GM23338 (cell line): ENCODE measurements around the gene PPP2R2D. TPM values are rescaled to one million over a fixed set of nuclear protein-coding genes. Genes with fewer than 3 reads are reported as not detected.
A peak's percentile ranks its signal among the peaks of the same experiment; 100 is the strongest.

Experiments used
- ATAC-seq: fragments of 200-7000 bp; cut with Tn5 transposase; 3 replicates; pipeline ENCODE4 v1.9.1; 2020
- DNase-seq: peaks from one replicate; pipeline ENCODE4 v3.0.0-alpha.2; 2015; ENCODE audit warnings: low spot score
- H2AFZ ChIP-seq: fragments of 200-600 bp; sonication (generic); 2 replicates; pipeline ENCODE4 v1.8.0; 2016; ENCODE audit warnings: antibody characterized with exemption, mild to moderate bottlenecking, moderate library complexity
- H3F3A ChIP-seq: fragments of 200-600 bp; sonication (generic); replicated peaks from 2 replicates; pipeline ENCODE4 v1.8.0; 2017; ENCODE audit warnings: antibody characterized with exemption, mixed run types, low read depth
- H3K27ac ChIP-seq: fragments of 200-600 bp; sonication (generic); 2 replicates; pipeline ENCODE4 v1.6.1; 2016; ENCODE audit warnings: low read depth
- H3K27me3 ChIP-seq: fragments of 200-600 bp; sonication (generic); 2 replicates; pipeline ENCODE4 v1.8.0; 2016; ENCODE audit warnings: mild to moderate bottlenecking, mixed run types, moderate library complexity; ENCODE audit not compliant: insufficient read depth
- H3K36me3 ChIP-seq: fragments of 200-600 bp; sonication (generic); 2 replicates; pipeline ENCODE4 v1.8.0; 2016; ENCODE audit warnings: mild to moderate bottlenecking; ENCODE audit not compliant: insufficient read depth
- H3K4me1 ChIP-seq: fragments of 200-600 bp; sonication (generic); 2 replicates; pipeline ENCODE4 v1.8.0; 2016; ENCODE audit warnings: mild to moderate bottlenecking, moderate library complexity; ENCODE audit not compliant: insufficient read depth
- H3K4me2 ChIP-seq: fragments of 200-600 bp; sonication (generic); 2 replicates; pipeline ENCODE4 v1.7.1; 2017; ENCODE audit warnings: mixed run types
- H3K4me3 ChIP-seq: fragments of 200-600 bp; sonication (generic); 2 replicates; pipeline ENCODE4 v1.6.1; 2016; ENCODE audit warnings: mixed run types
- H3K79me2 ChIP-seq: fragments of 200-600 bp; sonication (generic); replicated peaks from 2 replicates; pipeline ENCODE4 v1.8.0; 2017; ENCODE audit warnings: mild to moderate bottlenecking; ENCODE audit not compliant: insufficient read depth
- H3K9me2 ChIP-seq: fragments of 200-600 bp; sonication (generic); 2 replicates; pipeline ENCODE4 v1.8.0; 2017; ENCODE audit not compliant: insufficient read depth
- H4K20me1 ChIP-seq: fragments of 200-600 bp; sonication (generic); replicated peaks from 2 replicates; pipeline ENCODE4 v1.8.0; 2017; ENCODE audit warnings: mild to moderate bottlenecking; ENCODE audit not compliant: insufficient read depth
- H3K27ac Mint-ChIP-seq: 2 replicates; pipeline ENCODE4 v1.8.0; 2020; ENCODE audit warnings: inconsistent platforms, mild to moderate bottlenecking, moderate library complexity, mixed read lengths
- H3K27me3 Mint-ChIP-seq: 3 replicates; pipeline ENCODE4 v1.8.0; 2022; ENCODE audit warnings: low read depth, mild to moderate bottlenecking, moderate library complexity, mixed read lengths, inconsistent platforms; ENCODE audit not compliant: insufficient read depth, poor library complexity
- H3K36me3 Mint-ChIP-seq: 3 replicates; pipeline ENCODE4 v1.8.0; 2021; ENCODE audit warnings: low read depth, mild to moderate bottlenecking, inconsistent platforms, moderate library complexity, mixed read lengths
- H3K4me1 Mint-ChIP-seq: 3 replicates; pipeline ENCODE4 v1.8.0; 2020; ENCODE audit warnings: mild to moderate bottlenecking, inconsistent platforms, mixed read lengths
- H3K4me3 Mint-ChIP-seq: 3 replicates; pipeline ENCODE4 v1.8.0; 2021; ENCODE audit warnings: moderate library complexity, mild to moderate bottlenecking, inconsistent platforms, mixed read lengths
- H3K9me3 Mint-ChIP-seq: 3 replicates; pipeline ENCODE4 v1.8.0; 2020; ENCODE audit warnings: moderate library complexity, mild to moderate bottlenecking, inconsistent platforms, mixed read lengths
- CREB1 ChIP-seq: fragments of 250-450 bp; sonication (Bioruptor Pico); IDR thresholded peaks from 2 replicates; pipeline ENCODE4 v1.5.0; 2020; ENCODE audit warnings: low read depth, mild to moderate bottlenecking, moderate library complexity
- EZH2 ChIP-seq: fragments of 200-600 bp; sonication (generic); IDR thresholded peaks from one replicate; pipeline ENCODE4 v1.8.0; 2017; ENCODE audit warnings: antibody characterized with exemption, mild to moderate bottlenecking, low read depth; ENCODE audit not compliant: unreplicated experiment
- EZH2phosphoT487 ChIP-seq: fragments of 200-600 bp; sonication (generic); IDR thresholded peaks from one replicate; pipeline ENCODE4 v1.8.1; 2018; ENCODE audit warnings: antibody characterized with exemption; ENCODE audit not compliant: unreplicated experiment
- JUNB ChIP-seq: IDR thresholded peaks from one replicate; pipeline ENCODE4 v1.6.1; 2016; ENCODE audit warnings: antibody characterized with exemption; ENCODE audit not compliant: unreplicated experiment
- NANOG ChIP-seq: IDR thresholded peaks from 2 replicates; pipeline ENCODE4 v1.6.1; 2016; ENCODE audit warnings: antibody characterized with exemption, borderline replicate concordance
- POLR2AphosphoS5 ChIP-seq: IDR thresholded peaks from 2 replicates; pipeline ENCODE4 v1.6.1; 2016; ENCODE audit warnings: antibody characterized with exemption, low read depth
- STAT1 ChIP-seq: IDR thresholded peaks from one replicate; pipeline ENCODE4 v1.6.1; 2016; ENCODE audit warnings: antibody characterized with exemption; ENCODE audit not compliant: unreplicated experiment
- ZNF114 ChIP-seq: fragments of 250-450 bp; sonication (Bioruptor Pico); IDR thresholded peaks from 2 replicates; pipeline ENCODE4 v1.5.0; 2020; ENCODE audit warnings: mild to moderate bottlenecking, moderate library complexity
- ZNF331 ChIP-seq: fragments of 250-450 bp; sonication (Bioruptor Pico); IDR thresholded peaks from 2 replicates; pipeline ENCODE4 v1.5.0; 2020; ENCODE audit warnings: low read depth, mild to moderate bottlenecking, moderate library complexity
- polyA plus RNA-seq: library from polyadenylated mRNA; unstranded; fragments of >200 nt; fragmentation: Nextera tagmentation; extraction: Ambion mirVana; gene quantifications from 2 replicates; pipeline ENCODE4 v1.2.1, GENCODE V29; 2016
- total RNA-seq: library from RNA; depleted of rRNA; stranded (reverse); fragments of >200 nt; shearing (Covaris generic); gene quantifications from 2 replicates; pipeline ENCODE4 v1.2.3, GENCODE V29; 2014
- TF ChIP-seq, protein P1 (sequence below): fragments of 250-450 bp; sonication (Bioruptor Pico); IDR thresholded peaks from 2 replicates; pipeline ENCODE4 v1.5.0; 2020; ENCODE audit warnings: mild to moderate bottlenecking, moderate library complexity
- TF ChIP-seq, protein P2 (sequence below), 2 experiments: fragments of 200-600 bp in 1 of 2; sonication (generic) in 1 of 2; conservative IDR thresholded peaks; 2 replicates each; pipeline versions ENCODE4 v1.5.1 to v1.6.1; 2016 to 2017; ENCODE audit warnings: antibody characterized with exemption in 2 of 2, low read depth in 2 of 2, mild to moderate bottlenecking in 2 of 2, moderate library complexity in 1 of 2
- TF ChIP-seq, protein P3 (sequence below): IDR thresholded peaks from one replicate; pipeline ENCODE4 v1.6.1; 2018; ENCODE audit warnings: antibody characterized with exemption; ENCODE audit not compliant: unreplicated experiment
- TF ChIP-seq, protein P4 (sequence below): IDR thresholded peaks from 2 replicates; pipeline ENCODE4 v1.6.1; 2016; ENCODE audit warnings: antibody characterized with exemption

Gene PPP2R2D
- total and polyA plus RNA-seq, 2 experiments from 2014 or later: 28.8 to 33.7 TPM

DNA sequence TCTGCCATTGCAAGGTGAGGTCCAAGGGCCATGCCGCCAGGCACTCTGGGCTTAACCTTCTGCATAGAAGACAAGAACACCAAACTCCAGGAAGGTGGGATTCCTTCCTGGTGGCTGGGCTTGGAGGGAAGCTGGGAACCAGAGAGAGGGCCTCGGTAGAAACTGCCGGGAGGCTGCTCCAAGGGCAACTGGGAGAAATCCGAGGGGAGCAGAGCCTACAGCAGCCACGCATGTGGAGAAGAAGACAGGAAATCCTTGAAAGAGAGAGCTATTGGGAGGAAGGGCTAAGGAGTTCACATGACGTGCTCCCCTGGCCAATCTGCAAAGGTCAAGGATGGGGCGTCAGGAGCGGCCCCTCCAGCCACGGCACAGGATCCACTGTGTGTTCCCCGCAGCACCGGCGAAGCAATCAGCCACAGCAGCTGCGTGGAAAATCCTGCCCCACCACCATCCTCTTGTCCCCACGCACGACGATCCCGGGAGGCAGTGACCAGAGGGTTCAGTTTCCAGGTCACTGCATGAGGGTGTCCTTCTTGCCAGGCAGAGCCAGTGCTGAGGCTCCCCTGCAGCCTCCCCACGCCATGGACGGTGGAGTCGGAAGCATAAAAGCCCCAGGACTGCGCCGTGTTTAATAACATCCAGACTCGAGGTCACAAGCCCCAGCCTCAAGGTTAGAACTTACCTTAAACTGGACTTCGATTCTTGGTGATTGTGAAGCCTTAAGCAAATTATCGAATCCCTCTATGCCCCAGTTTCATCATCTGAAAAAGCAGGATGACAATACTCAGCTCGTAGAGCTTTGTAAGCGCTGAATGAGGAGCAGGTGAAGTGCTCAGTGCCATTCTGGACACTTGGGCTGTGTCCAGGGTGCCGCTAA, 8.6 kb upstream of the PPP2R2D start:
- no peaks in the 10 kb centered on the region for H3K36me3 Mint-ChIP-seq
- H3F3A ChIP-seq: no peaks in the 10 kb centered on the region
- peaks cover 7% of the 10 kb centered on the region for H3K4me1 Mint-ChIP-seq
- TF ChIP-seq, protein P1, sequence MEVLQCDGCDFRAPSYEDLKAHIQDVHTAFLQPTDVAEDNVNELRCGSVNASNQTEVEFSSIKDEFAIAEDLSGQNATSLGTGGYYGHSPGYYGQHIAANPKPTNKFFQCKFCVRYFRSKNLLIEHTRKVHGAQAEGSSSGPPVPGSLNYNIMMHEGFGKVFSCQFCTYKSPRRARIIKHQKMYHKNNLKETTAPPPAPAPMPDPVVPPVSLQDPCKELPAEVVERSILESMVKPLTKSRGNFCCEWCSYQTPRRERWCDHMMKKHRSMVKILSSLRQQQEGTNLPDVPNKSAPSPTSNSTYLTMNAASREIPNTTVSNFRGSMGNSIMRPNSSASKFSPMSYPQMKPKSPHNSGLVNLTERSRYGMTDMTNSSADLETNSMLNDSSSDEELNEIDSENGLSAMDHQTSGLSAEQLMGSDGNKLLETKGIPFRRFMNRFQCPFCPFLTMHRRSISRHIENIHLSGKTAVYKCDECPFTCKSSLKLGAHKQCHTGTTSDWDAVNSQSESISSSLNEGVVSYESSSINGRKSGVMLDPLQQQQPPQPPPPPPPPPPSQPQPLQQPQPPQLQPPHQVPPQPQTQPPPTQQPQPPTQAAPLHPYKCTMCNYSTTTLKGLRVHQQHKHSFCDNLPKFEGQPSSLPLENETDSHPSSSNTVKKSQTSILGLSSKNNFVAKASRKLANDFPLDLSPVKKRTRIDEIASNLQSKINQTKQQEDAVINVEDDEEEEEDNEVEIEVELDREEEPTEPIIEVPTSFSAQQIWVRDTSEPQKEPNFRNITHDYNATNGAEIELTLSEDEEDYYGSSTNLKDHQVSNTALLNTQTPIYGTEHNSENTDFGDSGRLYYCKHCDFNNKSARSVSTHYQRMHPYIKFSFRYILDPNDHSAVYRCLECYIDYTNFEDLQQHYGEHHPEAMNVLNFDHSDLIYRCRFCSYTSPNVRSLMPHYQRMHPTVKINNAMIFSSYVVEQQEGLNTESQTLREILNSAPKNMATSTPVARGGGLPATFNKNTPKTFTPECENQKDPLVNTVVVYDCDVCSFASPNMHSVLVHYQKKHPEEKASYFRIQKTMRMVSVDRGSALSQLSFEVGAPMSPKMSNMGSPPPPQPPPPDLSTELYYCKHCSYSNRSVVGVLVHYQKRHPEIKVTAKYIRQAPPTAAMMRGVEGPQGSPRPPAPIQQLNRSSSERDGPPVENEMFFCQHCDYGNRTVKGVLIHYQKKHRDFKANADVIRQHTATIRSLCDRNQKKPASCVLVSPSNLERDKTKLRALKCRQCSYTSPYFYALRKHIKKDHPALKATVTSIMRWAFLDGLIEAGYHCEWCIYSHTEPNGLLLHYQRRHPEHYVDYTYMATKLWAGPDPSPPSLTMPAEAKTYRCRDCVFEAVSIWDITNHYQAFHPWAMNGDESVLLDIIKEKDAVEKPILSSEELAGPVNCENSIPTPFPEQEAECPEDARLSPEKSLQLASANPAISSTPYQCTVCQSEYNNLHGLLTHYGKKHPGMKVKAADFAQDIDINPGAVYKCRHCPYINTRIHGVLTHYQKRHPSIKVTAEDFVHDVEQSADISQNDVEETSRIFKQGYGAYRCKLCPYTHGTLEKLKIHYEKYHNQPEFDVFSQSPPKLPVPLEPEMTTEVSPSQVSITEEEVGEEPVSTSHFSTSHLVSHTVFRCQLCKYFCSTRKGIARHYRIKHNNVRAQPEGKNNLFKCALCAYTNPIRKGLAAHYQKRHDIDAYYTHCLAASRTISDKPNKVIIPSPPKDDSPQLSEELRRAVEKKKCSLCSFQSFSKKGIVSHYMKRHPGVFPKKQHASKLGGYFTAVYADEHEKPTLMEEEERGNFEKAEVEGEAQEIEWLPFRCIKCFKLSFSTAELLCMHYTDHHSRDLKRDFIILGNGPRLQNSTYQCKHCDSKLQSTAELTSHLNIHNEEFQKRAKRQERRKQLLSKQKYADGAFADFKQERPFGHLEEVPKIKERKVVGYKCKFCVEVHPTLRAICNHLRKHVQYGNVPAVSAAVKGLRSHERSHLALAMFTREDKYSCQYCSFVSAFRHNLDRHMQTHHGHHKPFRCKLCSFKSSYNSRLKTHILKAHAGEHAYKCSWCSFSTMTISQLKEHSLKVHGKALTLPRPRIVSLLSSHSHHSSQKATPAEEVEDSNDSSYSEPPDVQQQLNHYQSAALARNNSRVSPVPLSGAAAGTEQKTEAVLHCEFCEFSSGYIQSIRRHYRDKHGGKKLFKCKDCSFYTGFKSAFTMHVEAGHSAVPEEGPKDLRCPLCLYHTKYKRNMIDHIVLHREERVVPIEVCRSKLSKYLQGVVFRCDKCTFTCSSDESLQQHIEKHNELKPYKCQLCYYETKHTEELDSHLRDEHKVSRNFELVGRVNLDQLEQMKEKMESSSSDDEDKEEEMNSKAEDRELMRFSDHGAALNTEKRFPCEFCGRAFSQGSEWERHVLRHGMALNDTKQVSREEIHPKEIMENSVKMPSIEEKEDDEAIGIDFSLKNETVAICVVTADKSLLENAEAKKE (CRISPR knock-in tag): no peak
- TF ChIP-seq CREB1 (CRISPR knock-in tag): no peak
- no peak for TF ChIP-seq ZNF331
- no peak for TF ChIP-seq POLR2AphosphoS5
- TF ChIP-seq EZH2: no peak
- TF ChIP-seq, protein P2, sequence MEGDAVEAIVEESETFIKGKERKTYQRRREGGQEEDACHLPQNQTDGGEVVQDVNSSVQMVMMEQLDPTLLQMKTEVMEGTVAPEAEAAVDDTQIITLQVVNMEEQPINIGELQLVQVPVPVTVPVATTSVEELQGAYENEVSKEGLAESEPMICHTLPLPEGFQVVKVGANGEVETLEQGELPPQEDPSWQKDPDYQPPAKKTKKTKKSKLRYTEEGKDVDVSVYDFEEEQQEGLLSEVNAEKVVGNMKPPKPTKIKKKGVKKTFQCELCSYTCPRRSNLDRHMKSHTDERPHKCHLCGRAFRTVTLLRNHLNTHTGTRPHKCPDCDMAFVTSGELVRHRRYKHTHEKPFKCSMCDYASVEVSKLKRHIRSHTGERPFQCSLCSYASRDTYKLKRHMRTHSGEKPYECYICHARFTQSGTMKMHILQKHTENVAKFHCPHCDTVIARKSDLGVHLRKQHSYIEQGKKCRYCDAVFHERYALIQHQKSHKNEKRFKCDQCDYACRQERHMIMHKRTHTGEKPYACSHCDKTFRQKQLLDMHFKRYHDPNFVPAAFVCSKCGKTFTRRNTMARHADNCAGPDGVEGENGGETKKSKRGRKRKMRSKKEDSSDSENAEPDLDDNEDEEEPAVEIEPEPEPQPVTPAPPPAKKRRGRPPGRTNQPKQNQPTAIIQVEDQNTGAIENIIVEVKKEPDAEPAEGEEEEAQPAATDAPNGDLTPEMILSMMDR (conservative IDR thresholded peaks at IDR 0.05; ENCODE audit: low read depth in 2 of 2): no peak
- no peak for TF ChIP-seq JUNB
- TF ChIP-seq EZH2phosphoT487: no peak
- no peak for TF ChIP-seq STAT1
- TF ChIP-seq, protein P3, sequence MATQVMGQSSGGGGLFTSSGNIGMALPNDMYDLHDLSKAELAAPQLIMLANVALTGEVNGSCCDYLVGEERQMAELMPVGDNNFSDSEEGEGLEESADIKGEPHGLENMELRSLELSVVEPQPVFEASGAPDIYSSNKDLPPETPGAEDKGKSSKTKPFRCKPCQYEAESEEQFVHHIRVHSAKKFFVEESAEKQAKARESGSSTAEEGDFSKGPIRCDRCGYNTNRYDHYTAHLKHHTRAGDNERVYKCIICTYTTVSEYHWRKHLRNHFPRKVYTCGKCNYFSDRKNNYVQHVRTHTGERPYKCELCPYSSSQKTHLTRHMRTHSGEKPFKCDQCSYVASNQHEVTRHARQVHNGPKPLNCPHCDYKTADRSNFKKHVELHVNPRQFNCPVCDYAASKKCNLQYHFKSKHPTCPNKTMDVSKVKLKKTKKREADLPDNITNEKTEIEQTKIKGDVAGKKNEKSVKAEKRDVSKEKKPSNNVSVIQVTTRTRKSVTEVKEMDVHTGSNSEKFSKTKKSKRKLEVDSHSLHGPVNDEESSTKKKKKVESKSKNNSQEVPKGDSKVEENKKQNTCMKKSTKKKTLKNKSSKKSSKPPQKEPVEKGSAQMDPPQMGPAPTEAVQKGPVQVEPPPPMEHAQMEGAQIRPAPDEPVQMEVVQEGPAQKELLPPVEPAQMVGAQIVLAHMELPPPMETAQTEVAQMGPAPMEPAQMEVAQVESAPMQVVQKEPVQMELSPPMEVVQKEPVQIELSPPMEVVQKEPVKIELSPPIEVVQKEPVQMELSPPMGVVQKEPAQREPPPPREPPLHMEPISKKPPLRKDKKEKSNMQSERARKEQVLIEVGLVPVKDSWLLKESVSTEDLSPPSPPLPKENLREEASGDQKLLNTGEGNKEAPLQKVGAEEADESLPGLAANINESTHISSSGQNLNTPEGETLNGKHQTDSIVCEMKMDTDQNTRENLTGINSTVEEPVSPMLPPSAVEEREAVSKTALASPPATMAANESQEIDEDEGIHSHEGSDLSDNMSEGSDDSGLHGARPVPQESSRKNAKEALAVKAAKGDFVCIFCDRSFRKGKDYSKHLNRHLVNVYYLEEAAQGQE: no peak
- TF ChIP-seq ZNF114 (CRISPR knock-in tag): no peak
- TF ChIP-seq, protein P4, sequence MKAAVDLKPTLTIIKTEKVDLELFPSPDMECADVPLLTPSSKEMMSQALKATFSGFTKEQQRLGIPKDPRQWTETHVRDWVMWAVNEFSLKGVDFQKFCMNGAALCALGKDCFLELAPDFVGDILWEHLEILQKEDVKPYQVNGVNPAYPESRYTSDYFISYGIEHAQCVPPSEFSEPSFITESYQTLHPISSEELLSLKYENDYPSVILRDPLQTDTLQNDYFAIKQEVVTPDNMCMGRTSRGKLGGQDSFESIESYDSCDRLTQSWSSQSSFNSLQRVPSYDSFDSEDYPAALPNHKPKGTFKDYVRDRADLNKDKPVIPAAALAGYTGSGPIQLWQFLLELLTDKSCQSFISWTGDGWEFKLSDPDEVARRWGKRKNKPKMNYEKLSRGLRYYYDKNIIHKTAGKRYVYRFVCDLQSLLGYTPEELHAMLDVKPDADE: no peak
- no peak for TF ChIP-seq NANOG
- no peak overlapping the region for H3K4me2 ChIP-seq
- ATAC-seq: no peak
- no peak overlapping the region for H3K4me3 ChIP-seq
- H3K9me3 Mint-ChIP-seq: no peaks in the 10 kb centered on the region
- H3K4me3 Mint-ChIP-seq: no peak overlapping the region
- H3K9me2 ChIP-seq: no peaks in the 10 kb centered on the region
- no peak for DNase-seq
- no peaks in the 10 kb centered on the region for H4K20me1 ChIP-seq
- no peak overlapping the region for H3K27ac ChIP-seq
- no peaks in the 10 kb centered on the region for H3K4me1 ChIP-seq
- peak overlapping the region; percentile 86; the same call in 1 of the 2 replicates for H2AFZ ChIP-seq
- H3K27me3 Mint-ChIP-seq: peaks cover 6% of the 10 kb centered on the region
- no peaks in the 10 kb centered on the region for H3K27me3 ChIP-seq
- H3K27ac Mint-ChIP-seq: no peak overlapping the region
- no peaks in the 10 kb centered on the region for H3K79me2 ChIP-seq
- H3K36me3 ChIP-seq: no peaks in the 10 kb centered on the region
